ENCODE measurements around the gene DCAF5.

DNA sequence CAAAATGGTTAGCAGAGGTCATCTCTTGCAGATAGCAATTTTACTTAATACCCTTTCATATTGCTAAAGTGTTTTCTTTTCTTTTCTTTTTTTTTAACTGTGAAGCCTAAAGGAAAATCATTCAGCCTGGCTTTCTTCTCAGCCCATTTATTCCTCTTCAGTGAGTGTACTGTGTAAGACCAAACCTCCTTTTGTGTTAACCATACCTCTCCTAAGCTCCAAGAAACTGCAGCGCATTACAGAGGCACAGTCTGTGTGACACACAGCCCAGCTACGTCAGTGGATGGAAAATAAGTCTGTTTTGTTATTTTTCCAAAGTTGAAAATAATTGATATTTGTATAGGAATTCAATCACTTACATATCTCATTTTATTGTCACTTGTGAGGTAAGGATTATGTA, 21.7 kb downstream of the DCAF5 start:
- no peak for TF ChIP-seq CTCF (IDR thresholded peaks at IDR 0.05)
- no peak for TF ChIP-seq POLR2A (IDR thresholded peaks at IDR 0.05)
